Measurements from ENCODE around the gene NPIPB2. TPM values are rescaled to one million over a fixed set of nuclear protein-coding genes. Genes with fewer than 3 reads are reported as not detected.
A peak's percentile ranks its signal among the peaks of the same experiment; 100 is the strongest.
"Not testable (repeated sequence)": the region's sequence is repeated elsewhere in the genome, so short reads cannot be mapped to it uniquely, and the experiment has no call there.

Gene NPIPB2
- total and polyA plus RNA-seq, 12 donors: 1.2 to 8.9 (median 2.4) TPM

- whole genome bisulfite sequencing, 2 donors: 93 to 95% methylated on average over 5 of the region's 5 CpGs
- no peak for ATAC-seq
Measured at GRCh38 chr16:11948819-11949218, 7.0 kb upstream of the NPIPB2 start.

DNA sequence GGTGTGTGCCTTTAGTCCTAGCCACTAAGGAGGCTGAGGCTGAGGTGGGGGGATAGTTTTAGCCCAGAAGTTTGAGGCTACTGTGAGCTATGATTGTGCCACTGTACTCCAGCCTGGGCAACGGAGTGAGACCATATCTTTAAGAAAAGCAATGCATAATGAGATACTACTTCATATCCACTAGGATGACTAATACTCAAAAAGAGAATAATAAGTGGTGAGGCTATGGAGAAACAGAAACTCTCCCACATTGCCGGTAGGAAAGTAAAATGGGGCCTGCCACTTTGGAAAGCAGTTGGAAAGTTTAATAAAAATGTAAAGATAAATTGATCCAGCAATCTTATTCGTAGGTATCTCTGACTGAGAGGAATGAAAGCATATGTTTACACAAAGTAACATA lies 4.6 kb upstream of the NPIPB2 start:
- no peaks in the 10 kb centered on the region for H3K4me1 ChIP-seq
- intact Hi-C loops (cut with DNase I): loop anchor here in 2 of 10 donors (5.0 kb wide), 1 partner anchor 121 kb away; no protein-coding TSS in a partner anchor
- no peak for DNase-seq
- H3K4me3 ChIP-seq: no peak overlapping the region
- 83 to 95% methylated on average over 3 of the region's 3 CpGs for WGBS, 2 donors
- no peak for TF ChIP-seq CTCF (IDR thresholded peaks at IDR 0.05)
- H3K9me3 ChIP-seq: no peaks in the 10 kb centered on the region
- peaks cover 0 to 8% (median 0%) of the 10 kb centered on the region in 7 donors for H3K27me3 ChIP-seq
- H3K36me3 ChIP-seq: no peaks in the 10 kb centered on the region
- ATAC-seq: no peak
- H3K27ac ChIP-seq: no peak overlapping the region

More at GRCh38 chr16:11948819-11949218, 7.0 kb upstream of the NPIPB2 start:
- Histone ChIP-seq H3K9me3 (no peaks in the 10 kb centered on the region), H3K36me3 (no peaks in the 10 kb centered on the region), H3K27me3 (peaks cover 0 to 8% (median 0%) of the 10 kb centered on the region in 7 donors), H3K27ac (no peak overlapping the region), H3K4me1 (no peaks in the 10 kb centered on the region), H3K4me3 (no peak overlapping the region)
- intact Hi-C loops (cut with DNase I): loop anchor here in 6 of 10 donors (1.0 to 5.0 kb wide), 3 partner anchors 118 to 120 kb away; no protein-coding TSS in a partner anchor
- no peak for TF ChIP-seq CTCF (IDR thresholded peaks at IDR 0.05)
- no peak for DNase-seq

DNA sequence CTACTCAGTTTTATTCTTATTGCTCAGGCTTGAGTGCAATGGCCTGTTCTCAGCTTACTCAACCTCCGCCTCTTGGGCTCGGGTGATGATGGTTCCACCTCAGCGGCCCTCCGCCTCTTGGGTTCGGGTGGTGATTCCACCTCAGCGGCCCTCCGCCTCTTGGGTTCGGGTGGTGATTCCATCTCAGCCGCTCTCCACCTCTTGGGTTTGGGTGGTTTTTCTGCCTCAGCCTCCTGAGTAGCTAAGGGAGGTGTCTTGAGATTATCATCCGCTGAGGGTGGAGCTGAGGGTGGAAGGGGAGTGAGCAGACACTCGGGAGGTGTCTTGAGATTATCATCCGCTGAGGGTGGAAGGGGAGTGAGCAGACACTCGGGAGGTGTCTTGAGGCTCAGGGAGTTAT lies 14.5 kb downstream of the NPIPB2 start:
- H3K27ac ChIP-seq; H3K36me3 ChIP-seq; H3K9me3 ChIP-seq; intact Hi-C loops (cut with DNase I); ATAC-seq; H3K27me3 ChIP-seq; DNase-seq; H3K4me1 ChIP-seq; H3K4me3 ChIP-seq: not testable (repeated sequence)
- WGBS, 2 donors: 74 to 82% methylated on average over 13 of the region's 13 CpGs

DNA sequence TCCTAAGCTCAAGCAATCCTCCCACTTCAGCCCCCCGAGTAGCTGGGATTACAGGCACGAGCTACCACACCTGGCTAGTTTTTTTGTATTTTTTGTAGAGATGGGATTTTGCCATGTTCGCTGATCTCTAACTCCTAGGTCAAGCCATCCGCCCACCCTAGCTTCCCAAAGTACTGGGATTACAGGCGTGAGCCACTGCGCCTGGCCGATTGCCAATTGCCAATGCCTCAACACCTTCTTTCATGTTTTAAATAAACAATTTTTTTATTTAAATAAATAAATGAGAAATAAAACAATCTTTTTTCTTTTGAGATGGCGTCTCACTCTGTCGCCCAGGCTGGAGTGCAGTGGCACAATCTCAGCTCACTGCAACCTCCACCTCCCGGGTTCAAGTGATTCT lies 17.8 kb downstream of the NPIPB2 start:
- H3K36me3 ChIP-seq; H3K27ac ChIP-seq; DNase-seq; H3K9me3 ChIP-seq; H3K4me1 ChIP-seq; H3K4me3 ChIP-seq; ATAC-seq; H3K27me3 ChIP-seq; intact Hi-C loops (cut with DNase I): not testable (repeated sequence)
- 85 to 87% methylated on average over 10 of the region's 10 CpGs for WGBS, 2 donors

DNA sequence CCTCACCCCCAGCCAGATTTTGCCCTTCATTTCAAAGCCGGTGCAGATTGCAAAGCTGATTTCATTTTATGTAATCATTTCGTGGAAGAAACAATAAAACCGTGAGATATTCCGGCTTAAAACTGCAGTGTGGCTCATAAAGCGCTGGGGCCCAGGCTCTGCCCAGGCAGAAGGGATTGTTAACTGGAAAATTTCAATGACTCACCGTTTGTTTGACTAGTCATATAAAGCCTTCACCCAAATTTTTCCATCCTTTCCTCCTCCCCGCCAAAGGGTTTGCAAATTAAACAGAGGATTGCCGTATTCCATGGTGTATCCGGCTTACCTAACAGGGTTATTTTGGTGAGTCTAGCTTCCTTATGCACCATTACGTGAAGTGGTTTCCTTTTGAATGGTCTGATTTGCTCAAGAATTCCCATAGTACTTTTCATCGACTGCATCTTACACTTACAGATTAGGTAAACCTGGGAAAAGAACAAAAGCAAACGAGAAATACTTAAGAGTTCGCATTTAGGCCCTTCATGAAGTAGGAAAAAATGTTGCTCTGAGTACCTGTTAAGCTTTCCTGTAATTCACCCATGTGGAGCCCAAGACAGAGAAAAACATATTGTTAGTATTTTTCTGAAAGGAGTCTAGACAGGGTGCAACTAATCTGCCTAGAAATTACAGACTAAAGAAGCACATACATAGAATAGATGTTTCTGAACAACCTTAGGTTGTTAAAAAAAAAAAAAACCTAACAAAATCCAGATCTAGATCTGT lies 25.1 kb downstream of the NPIPB2 start:
- Histone ChIP-seq H3K27ac (peak overlapping the region in 9 of 10 donors; percentile 47 to 96 (median 89)), H3K4me1 (peaks cover 4 to 35% (median 27%) of the 10 kb centered on the region in 9 donors), H3K36me3 (no peaks in the 10 kb centered on the region), H3K9me3 (no peaks in the 10 kb centered on the region), H3K4me3 (peak overlapping the region in 9 of 10 donors; percentile 76 to 92 (median 85)), H3K27me3 (peaks cover 0 to 6% (median 0%) of the 10 kb centered on the region in 7 donors)
- DNase-seq: no peak
- TF ChIP-seq CTCF (IDR thresholded peaks at IDR 0.05): no peak
- no peak for ATAC-seq
- WGBS, 2 donors: 65 to 77% methylated on average over 13 of the region's 13 CpGs
- intact Hi-C loops (cut with DNase I): loop anchor here in 3 of 10 donors (5.0 to 10.0 kb wide), 4 partner anchors 61 to 886 kb away; partner anchors contain the start of genes RSL1D1 (in 2 of the 3), CPPED1 (in 1 of the 3), SNX29 (in 1 of the 3) and ZC3H7A (in 1 of the 3)

All from heart right ventricle (tissue), 16 donors.